Pancreas (tissue), 10 donors: ENCODE results near the gene SPATA12. TPM values are rescaled to one million over a fixed set of nuclear protein-coding genes. Genes with fewer than 3 reads are reported as not detected.

Source experiments
- ATAC-seq, 4 donors: fragments of 200-7000 bp; cut with Tn5 transposase; one replicate each; pipeline versions ENCODE4 v1.8.0 to v1.9.1; 2020; ENCODE audit warnings: mild to moderate bottlenecking in 4 of 4, moderate library complexity in 4 of 4
- DNase-seq, 6 donors: peaks; one replicate each; pipeline ENCODE4 v3.0.0-alpha.2; 2020
- FAIRE-seq: peaks from 2 replicates; lab custom pipeline; 2012; peaks lifted over from hg19 to GRCh38; lab: Jason Lieb, UNC
- H3K27ac ChIP-seq, 4 donors: fragments of 200-600 bp; sonication (generic); 1 replicate in 3 of 4; 2 replicates in 1 of 4; pipeline versions ENCODE4 v1.5.0 to v1.8.0; 2020
- H3K27me3 ChIP-seq, 4 donors: fragments of 200-600 bp; one replicate each; pipeline ENCODE4 v1.8.0; 2021
- H3K36me3 ChIP-seq, 3 donors: fragments of 200-600 bp; sonication (generic) in 1 of 3; one replicate each; pipeline versions ENCODE4 v1.5.0 to v1.8.0; 2020 to 2021
- H3K4me1 ChIP-seq, 3 donors: fragments of 200-600 bp; one replicate each; pipeline ENCODE4 v1.8.0; 2021
- H3K4me3 ChIP-seq, 4 donors: fragments of 200-600 bp; sonication (generic) in 2 of 4; one replicate each; pipeline versions ENCODE4 v1.5.0 to v1.8.0; 2020 to 2021
- H3K9me3 ChIP-seq, 4 donors: fragments of 200-600 bp; one replicate each; pipeline ENCODE4 v1.8.0; 2021
- CTCF ChIP-seq, 4 donors: fragments of 200-600 bp; sonication (generic) in 3 of 4; IDR thresholded peaks; one replicate each; pipeline versions ENCODE4 v1.5.0 to v1.8.0; 2021; ENCODE audit warnings: antibody characterized with exemption in 4 of 4
- WGBS, 2 donors: extraction: QIAGEN DNeasy Blood & Tissue Kit; methylation state at CpG; one replicate each; pipeline ENCODE4 v1.1.7; 2013; 5-methylcytosine and 5-hydroxymethylcytosine counted together
- intact Hi-C, 3 donors: fragments of 100-400 bp; cut with DNase I; formaldehyde crosslinking; loops; one replicate each; pipeline versions ENCODE4 v1.11.1 to v1.14.2; 2022
- polyA plus RNA-seq, 2 donors: library from polyadenylated mRNA; stranded (reverse); fragments of 200-250 nt; gene quantifications; one replicate each; pipeline ENCODE4 v1.2.3, GENCODE V29; 2013
- total RNA-seq, 6 donors: library from RNA; stranded (reverse); fragmentation: NEBNext Ultra II Directional in 4 of 6; extraction: Animal tissue kit (Norgen Biotek cat#: 25700) in 4 of 6; gene quantifications; one replicate each; pipeline versions ENCODE4 v1.2.1 to v1.2.4, GENCODE V29; 2021 to 2023
- donor health status: healthy with polysubstance abuse.
- donor health status: DM: no; HTN: no; CAD: no; lungs with moderate emphysema.
- donor health status: DM: no; HTN: no; CAD: no.
- donor health status: control.
- donor health status: control.
- donor health status: Bipolar disorder and iron deficiency.
- donor health status: DM: yes; HTN: yes; CAD: no.
- donor health status: DM: no; HTN: no; CAD: no.
- donor health status: DM: no; HTN: no; CAD: no.
- donor health status: DM: yes; HTN: yes; CAD: no.

SPATA12 gene
- total and polyA plus RNA-seq, 8 donors = 0.06 to 0.12 TPM; not detected in 6

- H3K27me3 ChIP-seq = no peaks in the 10 kb centered on the region
- FAIRE-seq = no peak
- no peak for DNase-seq
- TF ChIP-seq CTCF (IDR thresholded peaks at IDR 0.05) = no peak
- no peaks in the 10 kb centered on the region for H3K36me3 ChIP-seq
- ATAC-seq = no peak
- intact Hi-C loops = no loop called here
- no peaks in the 10 kb centered on the region for H3K4me1 ChIP-seq
- WGBS, 2 donors = 87 to 89% methylated on average over 5 of the region's 5 CpGs
- H3K9me3 ChIP-seq = no peaks in the 10 kb centered on the region
- H3K27ac ChIP-seq = no peak overlapping the region
- no peak overlapping the region for H3K4me3 ChIP-seq
Observed at GRCh38 chr3:57036952-57037351, 23.5 kb upstream of the SPATA12 start.

GRCh38 chr3:57038466-57039164, 21.8 kb upstream of the SPATA12 start:
- no peaks in the 10 kb centered on the region for H3K4me1 ChIP-seq
- H3K4me3 ChIP-seq = no peak overlapping the region
- FAIRE-seq = no peak
- no peak for ATAC-seq
- no peak for DNase-seq
- 94 to 97% methylated on average over 5 of the region's 5 CpGs for WGBS, 2 donors
- H3K27ac ChIP-seq = no peak overlapping the region
- TF ChIP-seq CTCF (IDR thresholded peaks at IDR 0.05) = no peak
- no peaks in the 10 kb centered on the region for H3K36me3 ChIP-seq
- H3K27me3 ChIP-seq = no peaks in the 10 kb centered on the region
- intact Hi-C loops = no loop called here
- H3K9me3 ChIP-seq = no peaks in the 10 kb centered on the region

- H3K27ac ChIP-seq = no peak overlapping the region
- WGBS, 2 donors = 47 to 51% methylated on average over 6 of the region's 6 CpGs
- intact Hi-C loops = no loop called here
- no peaks in the 10 kb centered on the region for H3K36me3 ChIP-seq
- peaks cover 0 to 5% (median 0%) of the 10 kb centered on the region in 3 donors for H3K4me1 ChIP-seq
- ATAC-seq (peak in 1 of 4 donors; percentile 26), FAIRE-seq (no peak), DNase-seq (no peak)
- no peaks in the 10 kb centered on the region for H3K27me3 ChIP-seq
- H3K9me3 ChIP-seq = no peaks in the 10 kb centered on the region
- no peak for TF ChIP-seq CTCF (IDR thresholded peaks at IDR 0.05)
- no peak overlapping the region for H3K4me3 ChIP-seq
Observed at GRCh38 chr3:57041674-57042073, 18.8 kb upstream of the SPATA12 start.

- TF ChIP-seq CTCF (IDR thresholded peaks at IDR 0.05) = no peak
- 0% methylated on average over 1 of the region's 1 CpG for WGBS, 2 donors
- Histone ChIP-seq H3K4me1 (peaks cover 0 to 5% (median 0%) of the 10 kb centered on the region in 3 donors), H3K36me3 (no peaks in the 10 kb centered on the region), H3K27me3 (no peaks in the 10 kb centered on the region), H3K4me3 (no peak overlapping the region), H3K27ac (no peak overlapping the region), H3K9me3 (no peaks in the 10 kb centered on the region)
- intact Hi-C loops = no loop called here
- ATAC-seq (no peak), DNase-seq (no peak), FAIRE-seq (no peak)
Observed at GRCh38 chr3:57043518-57043917, 16.9 kb upstream of the SPATA12 start.

GRCh38 chr3:57046101-57046765, 14.2 kb upstream of the SPATA12 start:
- ATAC-seq (peak in 1 of 4 donors; percentile 29), DNase-seq (no peak), FAIRE-seq (no peak)
- Histone ChIP-seq H3K9me3 (no peaks in the 10 kb centered on the region), H3K27ac (no peak overlapping the region), H3K36me3 (no peaks in the 10 kb centered on the region), H3K4me1 (peaks cover 0 to 5% (median 0%) of the 10 kb centered on the region in 3 donors), H3K4me3 (no peak overlapping the region), H3K27me3 (no peaks in the 10 kb centered on the region)
- TF ChIP-seq CTCF (IDR thresholded peaks at IDR 0.05) = no peak
- intact Hi-C loops = no loop called here
- 36 to 37% methylated on average over 7 of the region's 7 CpGs for WGBS, 2 donors
